HG02798 (cell line): Measurements from ENCODE around the gene LTBP1.

Experiments used
- ATAC-seq: cut with Tn5 transposase; IDR thresholded peaks from one replicate; pipeline ENCODE4 v1.9.1; 2021; ENCODE audit warnings: mild to moderate bottlenecking; ENCODE audit not compliant: unreplicated experiment, poor library complexity

Gene LTBP1

GRCh38 chr2:33104052-33104623 lies 157.4 kb downstream of the LTBP1 start:
- ATAC-seq: no peak

- no peak for ATAC-seq
These were observed 158.0 kb downstream of the LTBP1 start for GRCh38 chr2:33104726-33105125.

- ATAC-seq: no peak
These were observed 159.4 kb downstream of the LTBP1 start for GRCh38 chr2:33106115-33106514.

- ATAC-seq: no peak
These were observed 161.1 kb downstream of the LTBP1 start for GRCh38 chr2:33107690-33108482.

GRCh38 chr2:33108483-33109443 lies 162.0 kb downstream of the LTBP1 start:
- ATAC-seq: no peak

- no peak for ATAC-seq
These were observed 163.7 kb downstream of the LTBP1 start for GRCh38 chr2:33110461-33110860.

GRCh38 chr2:33111002-33111446 lies 164.3 kb downstream of the LTBP1 start:
- no peak for ATAC-seq

GRCh38 chr2:33115196-33115595 lies 168.4 kb downstream of the LTBP1 start:
- ATAC-seq: no peak

GRCh38 chr2:33115728-33116127 lies 169.0 kb downstream of the LTBP1 start:
- ATAC-seq: no peak

GRCh38 chr2:33116799-33117198 lies 170.0 kb downstream of the LTBP1 start:
- ATAC-seq: no peak

- ATAC-seq: no peak
These were observed 171.9 kb downstream of the LTBP1 start for GRCh38 chr2:33118651-33119050.

GRCh38 chr2:33121416-33121815 lies 174.7 kb downstream of the LTBP1 start:
- ATAC-seq: no peak

GRCh38 chr2:33121925-33122324 lies 175.2 kb downstream of the LTBP1 start:
- no peak for ATAC-seq

GRCh38 chr2:33122726-33123125 lies 176.0 kb downstream of the LTBP1 start:
- no peak for ATAC-seq

- no peak for ATAC-seq
These were observed 176.5 kb downstream of the LTBP1 start for GRCh38 chr2:33123216-33123615.

GRCh38 chr2:33126552-33126951 lies 179.8 kb downstream of the LTBP1 start:
- no peak for ATAC-seq

GRCh38 chr2:33126958-33127357 lies 180.2 kb downstream of the LTBP1 start:
- no peak for ATAC-seq

GRCh38 chr2:33129263-33130053 lies 182.7 kb downstream of the LTBP1 start:
- no peak for ATAC-seq

- no peak for ATAC-seq
These were observed 183.3 kb downstream of the LTBP1 start for GRCh38 chr2:33130054-33130447.

GRCh38 chr2:33130544-33130943 lies 183.8 kb downstream of the LTBP1 start:
- ATAC-seq: no peak
